GM12872 (cell line): ENCODE data around the gene ERBIN.

ENCODE experiments used
- TF ChIP-seq, protein P1 (sequence below): IDR thresholded peaks from 3 replicates; pipeline ENCODE4 v1.5.1; 2011; ENCODE audit warnings: low read depth, mild to moderate bottlenecking, low read length, moderate library complexity; ENCODE audit not compliant: insufficient read depth

The ERBIN gene

DNA sequence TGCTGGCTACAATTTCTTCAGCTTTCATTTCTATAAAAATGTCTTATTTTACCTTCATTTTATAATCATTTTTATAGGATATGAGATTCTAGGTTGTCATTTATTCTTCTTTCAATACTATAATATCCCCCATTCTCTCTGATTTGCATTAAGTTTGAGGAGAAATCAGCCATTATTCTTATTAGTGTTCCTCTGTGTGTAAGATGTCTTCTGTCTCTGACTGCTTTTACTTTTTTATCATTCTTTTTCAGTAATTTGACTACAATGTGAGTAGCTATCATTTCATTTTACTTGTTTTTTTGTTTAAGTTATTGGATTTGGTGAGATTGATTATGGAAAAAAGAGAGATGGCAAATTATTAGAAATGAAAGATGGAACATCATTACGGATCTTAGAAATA is 204.1 kb downstream of the ERBIN start:
- TF ChIP-seq, protein P1, sequence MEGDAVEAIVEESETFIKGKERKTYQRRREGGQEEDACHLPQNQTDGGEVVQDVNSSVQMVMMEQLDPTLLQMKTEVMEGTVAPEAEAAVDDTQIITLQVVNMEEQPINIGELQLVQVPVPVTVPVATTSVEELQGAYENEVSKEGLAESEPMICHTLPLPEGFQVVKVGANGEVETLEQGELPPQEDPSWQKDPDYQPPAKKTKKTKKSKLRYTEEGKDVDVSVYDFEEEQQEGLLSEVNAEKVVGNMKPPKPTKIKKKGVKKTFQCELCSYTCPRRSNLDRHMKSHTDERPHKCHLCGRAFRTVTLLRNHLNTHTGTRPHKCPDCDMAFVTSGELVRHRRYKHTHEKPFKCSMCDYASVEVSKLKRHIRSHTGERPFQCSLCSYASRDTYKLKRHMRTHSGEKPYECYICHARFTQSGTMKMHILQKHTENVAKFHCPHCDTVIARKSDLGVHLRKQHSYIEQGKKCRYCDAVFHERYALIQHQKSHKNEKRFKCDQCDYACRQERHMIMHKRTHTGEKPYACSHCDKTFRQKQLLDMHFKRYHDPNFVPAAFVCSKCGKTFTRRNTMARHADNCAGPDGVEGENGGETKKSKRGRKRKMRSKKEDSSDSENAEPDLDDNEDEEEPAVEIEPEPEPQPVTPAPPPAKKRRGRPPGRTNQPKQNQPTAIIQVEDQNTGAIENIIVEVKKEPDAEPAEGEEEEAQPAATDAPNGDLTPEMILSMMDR = no peak
